ENCODE measurements around the gene KIAA2012. TPM values are rescaled to one million over a fixed set of nuclear protein-coding genes. Genes with fewer than 3 reads are reported as not detected.
"Not testable (repeated sequence)": the region's sequence is repeated elsewhere in the genome, so short reads cannot be mapped to it uniquely, and the experiment has no call there.

The KIAA2012 gene
- polyA plus RNA-seq, 1 donor (not counting 4 experiments of a cell fraction or from before 2014, with no cell fraction given) = not detected

DNA sequence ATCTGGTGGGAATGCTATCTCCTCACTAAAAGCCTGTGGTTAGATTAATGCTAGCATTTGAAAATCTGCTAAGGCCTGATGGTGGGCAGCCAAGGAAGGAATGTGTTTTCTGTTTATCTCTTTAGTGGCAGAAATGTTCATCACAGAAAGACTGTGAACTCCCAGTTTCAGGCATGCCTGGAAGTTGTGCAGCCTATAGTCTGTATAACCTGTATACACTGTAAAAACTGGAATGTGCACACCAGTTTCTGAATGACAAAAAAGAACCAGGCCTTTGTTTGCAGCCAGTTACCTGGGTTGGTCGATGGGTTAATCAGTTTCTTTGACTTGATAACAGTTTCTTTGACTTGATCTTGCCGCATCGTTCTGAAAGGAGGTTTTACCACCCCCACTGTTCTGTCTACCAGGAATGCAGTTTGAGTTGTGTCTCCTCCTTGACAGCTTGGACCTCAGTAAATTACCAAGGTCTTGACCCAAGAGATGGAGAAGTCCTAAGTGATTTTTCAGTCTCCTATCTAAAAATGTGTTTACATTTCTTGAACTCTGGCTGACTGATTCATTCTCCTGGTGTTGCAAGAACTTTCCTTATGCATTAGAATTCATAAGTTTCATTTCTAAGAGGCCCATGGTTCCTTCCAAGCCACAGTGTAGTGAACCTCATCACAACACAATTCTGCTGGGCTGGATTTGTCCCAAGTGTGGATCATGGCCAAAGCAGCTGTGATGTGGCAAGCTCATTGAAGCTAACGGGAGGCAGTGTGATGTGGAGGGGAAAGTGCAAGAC lies 62.2 kb downstream of the KIAA2012 start:
- no peaks in the 10 kb centered on the region for H3K79me2 ChIP-seq (ENCODE audit: control insufficient read depth, insufficient read depth, low read length)
- no peak overlapping the region for H2AFZ ChIP-seq (ENCODE audit: control insufficient read depth, low read length)
- H3K9me1 ChIP-seq (ENCODE audit: control insufficient read depth, extremely low read depth, insufficient read depth, low read length) = no peaks in the 10 kb centered on the region
- no peak overlapping the region for H3K4me3 ChIP-seq (ENCODE audit: control insufficient read depth in 2 of 3, extremely low read depth in 1 of 3, insufficient read depth in 2 of 3, low read depth in 1 of 3, low read length in 3 of 3)
- DNase-seq (ENCODE audit: low read depth, low spot score) = no peak
- H3K9me3 ChIP-seq (ENCODE audit: control insufficient read depth, low read depth, low read length) = no peaks in the 10 kb centered on the region
- H3K9ac ChIP-seq (ENCODE audit: control insufficient read depth, extremely low read depth, insufficient read depth, low read length) = no peak overlapping the region
- no peak for TF ChIP-seq EZH2 (IDR thresholded peaks at IDR 0.05; ENCODE audit: low read length)
- TF ChIP-seq, protein P1, sequence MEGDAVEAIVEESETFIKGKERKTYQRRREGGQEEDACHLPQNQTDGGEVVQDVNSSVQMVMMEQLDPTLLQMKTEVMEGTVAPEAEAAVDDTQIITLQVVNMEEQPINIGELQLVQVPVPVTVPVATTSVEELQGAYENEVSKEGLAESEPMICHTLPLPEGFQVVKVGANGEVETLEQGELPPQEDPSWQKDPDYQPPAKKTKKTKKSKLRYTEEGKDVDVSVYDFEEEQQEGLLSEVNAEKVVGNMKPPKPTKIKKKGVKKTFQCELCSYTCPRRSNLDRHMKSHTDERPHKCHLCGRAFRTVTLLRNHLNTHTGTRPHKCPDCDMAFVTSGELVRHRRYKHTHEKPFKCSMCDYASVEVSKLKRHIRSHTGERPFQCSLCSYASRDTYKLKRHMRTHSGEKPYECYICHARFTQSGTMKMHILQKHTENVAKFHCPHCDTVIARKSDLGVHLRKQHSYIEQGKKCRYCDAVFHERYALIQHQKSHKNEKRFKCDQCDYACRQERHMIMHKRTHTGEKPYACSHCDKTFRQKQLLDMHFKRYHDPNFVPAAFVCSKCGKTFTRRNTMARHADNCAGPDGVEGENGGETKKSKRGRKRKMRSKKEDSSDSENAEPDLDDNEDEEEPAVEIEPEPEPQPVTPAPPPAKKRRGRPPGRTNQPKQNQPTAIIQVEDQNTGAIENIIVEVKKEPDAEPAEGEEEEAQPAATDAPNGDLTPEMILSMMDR (optimal IDR thresholded peaks at IDR 0.05 in 1 of 3, IDR thresholded peaks at IDR 0.05 in 1 of 3, conservative IDR thresholded peaks at IDR 0.05 in 1 of 3; ENCODE audit: extremely low read depth in 1 of 3, insufficient read depth in 2 of 3, low read length in 3 of 3) = no peak
- no peaks in the 10 kb centered on the region for H3K36me3 ChIP-seq (ENCODE audit: control insufficient read depth in 2 of 2, extremely low read depth in 1 of 2, insufficient read depth in 2 of 2, low read length in 2 of 2)
- H3K4me1 ChIP-seq (ENCODE audit: control insufficient read depth, extremely low read depth, insufficient read depth, low read length) = no peaks in the 10 kb centered on the region
- no peaks in the 10 kb centered on the region for H4K20me1 ChIP-seq (ENCODE audit: control insufficient read depth, extremely low read depth, insufficient read depth, low read length)
- dilution Hi-C loops (cut with MboI; ENCODE audit: extremely low pct_ligation_motif_present, low sequenced_read_pairs) = no loop called here
- no peak overlapping the region for H3K27ac ChIP-seq (ENCODE audit: control insufficient read depth, insufficient read depth, low read length)
- no peaks in the 10 kb centered on the region for H3K27me3 ChIP-seq (ENCODE audit: control insufficient read depth, extremely low read depth, insufficient read depth, low read length)
- no peak overlapping the region for H3K4me2 ChIP-seq (ENCODE audit: control insufficient read depth, extremely low read depth, insufficient read depth, low read depth, low read length)
- no peak for FAIRE-seq

DNA sequence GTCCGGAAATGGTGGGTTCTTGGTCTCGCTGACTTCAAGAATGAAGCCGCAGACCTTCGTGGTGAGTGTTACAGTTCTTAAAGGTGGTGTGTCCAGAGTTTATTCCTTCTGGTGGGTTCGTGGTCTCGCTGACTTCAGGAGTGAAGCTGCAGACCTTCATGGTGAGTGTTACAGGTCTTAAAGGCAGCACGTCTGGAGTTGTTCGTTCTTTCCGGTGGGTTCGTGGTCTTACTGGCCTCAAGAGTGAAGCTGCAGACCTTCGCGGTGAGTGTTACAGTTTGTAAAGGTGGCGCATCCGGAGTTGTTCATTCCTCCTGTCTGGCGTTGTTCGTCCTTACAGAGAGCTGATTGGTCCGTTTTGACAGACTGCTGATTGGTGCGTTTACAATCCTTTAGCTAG lies 63.0 kb downstream of the KIAA2012 start:
- H3K4me2 ChIP-seq (ENCODE audit: control insufficient read depth, extremely low read depth, insufficient read depth, low read depth, low read length); H3K79me2 ChIP-seq (ENCODE audit: control insufficient read depth, insufficient read depth, low read length); H3K4me3 ChIP-seq (ENCODE audit: control insufficient read depth in 2 of 3, extremely low read depth in 1 of 3, insufficient read depth in 2 of 3, low read depth in 1 of 3, low read length in 3 of 3); dilution Hi-C loops (cut with MboI; ENCODE audit: extremely low pct_ligation_motif_present, low sequenced_read_pairs); H3K9ac ChIP-seq (ENCODE audit: control insufficient read depth, extremely low read depth, insufficient read depth, low read length); DNase-seq (ENCODE audit: low read depth, low spot score); H3K27me3 ChIP-seq (ENCODE audit: control insufficient read depth, extremely low read depth, insufficient read depth, low read length); FAIRE-seq; H3K36me3 ChIP-seq (ENCODE audit: control insufficient read depth in 2 of 2, extremely low read depth in 1 of 2, insufficient read depth in 2 of 2, low read length in 2 of 2); H3K4me1 ChIP-seq (ENCODE audit: control insufficient read depth, extremely low read depth, insufficient read depth, low read length); H2AFZ ChIP-seq (ENCODE audit: control insufficient read depth, low read length); H3K27ac ChIP-seq (ENCODE audit: control insufficient read depth, insufficient read depth, low read length); H3K9me3 ChIP-seq (ENCODE audit: control insufficient read depth, low read depth, low read length); H4K20me1 ChIP-seq (ENCODE audit: control insufficient read depth, extremely low read depth, insufficient read depth, low read length); H3K9me1 ChIP-seq (ENCODE audit: control insufficient read depth, extremely low read depth, insufficient read depth, low read length): not testable (repeated sequence)

DNA sequence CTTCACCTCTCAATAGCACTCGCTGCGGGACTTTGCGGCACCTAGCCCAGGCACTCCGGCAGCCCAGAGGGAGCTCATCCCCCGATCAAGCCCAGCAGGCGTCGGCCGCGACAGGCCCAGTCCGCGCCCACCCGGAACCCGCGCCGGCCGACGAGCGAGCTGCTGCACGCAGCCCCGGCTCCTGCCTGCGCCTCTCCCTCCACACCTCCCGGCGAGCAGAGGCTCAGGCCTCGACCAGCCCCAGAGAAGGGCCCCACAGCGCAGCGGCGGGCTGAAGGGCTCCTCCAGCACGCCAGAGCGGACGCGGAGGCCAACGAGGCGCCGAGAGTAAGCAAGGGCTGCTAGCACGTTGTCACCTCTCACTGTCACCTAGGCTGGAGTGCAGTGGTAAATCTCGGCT lies 63.5 kb downstream of the KIAA2012 start:
- Histone ChIP-seq H4K20me1 (ENCODE audit: control insufficient read depth, extremely low read depth, insufficient read depth, low read length) (no peaks in the 10 kb centered on the region), H3K9ac (ENCODE audit: control insufficient read depth, extremely low read depth, insufficient read depth, low read length) (no peak overlapping the region), H3K79me2 (ENCODE audit: control insufficient read depth, insufficient read depth, low read length) (no peaks in the 10 kb centered on the region), H3K36me3 (ENCODE audit: control insufficient read depth in 2 of 2, extremely low read depth in 1 of 2, insufficient read depth in 2 of 2, low read length in 2 of 2) (no peaks in the 10 kb centered on the region), H3K9me3 (ENCODE audit: control insufficient read depth, low read depth, low read length) (no peaks in the 10 kb centered on the region), H3K27ac (ENCODE audit: control insufficient read depth, insufficient read depth, low read length) (no peak overlapping the region), H3K9me1 (ENCODE audit: control insufficient read depth, extremely low read depth, insufficient read depth, low read length) (no peaks in the 10 kb centered on the region), H2AFZ (ENCODE audit: control insufficient read depth, low read length) (no peak overlapping the region), H3K4me1 (ENCODE audit: control insufficient read depth, extremely low read depth, insufficient read depth, low read length) (no peaks in the 10 kb centered on the region), H3K4me2 (ENCODE audit: control insufficient read depth, extremely low read depth, insufficient read depth, low read depth, low read length) (no peak overlapping the region), H3K4me3 (ENCODE audit: control insufficient read depth in 2 of 3, extremely low read depth in 1 of 3, insufficient read depth in 2 of 3, low read depth in 1 of 3, low read length in 3 of 3) (no peak overlapping the region), H3K27me3 (ENCODE audit: control insufficient read depth, extremely low read depth, insufficient read depth, low read length) (no peaks in the 10 kb centered on the region)
- DNase-seq (ENCODE audit: low read depth, low spot score) (no peak), FAIRE-seq (no peak)
- dilution Hi-C loops (cut with MboI; ENCODE audit: extremely low pct_ligation_motif_present, low sequenced_read_pairs) = no loop called here
- TF ChIP-seq, protein P1 (optimal IDR thresholded peaks at IDR 0.05 in 1 of 3, IDR thresholded peaks at IDR 0.05 in 1 of 3, conservative IDR thresholded peaks at IDR 0.05 in 1 of 3; ENCODE audit: extremely low read depth in 1 of 3, insufficient read depth in 2 of 3, low read length in 3 of 3) = no peak
- no peak for TF ChIP-seq EZH2 (IDR thresholded peaks at IDR 0.05; ENCODE audit: low read length)
